ENCODE data around the gene VIM.
"Not testable (repeated sequence)": the region's sequence is repeated elsewhere in the genome, so short reads cannot be mapped to it uniquely, and the experiment has no call there.

The VIM gene

GRCh38 chr10:17233286-17233991, 5.4 kb downstream of the VIM start:
- no peak for DNase-seq

DNA sequence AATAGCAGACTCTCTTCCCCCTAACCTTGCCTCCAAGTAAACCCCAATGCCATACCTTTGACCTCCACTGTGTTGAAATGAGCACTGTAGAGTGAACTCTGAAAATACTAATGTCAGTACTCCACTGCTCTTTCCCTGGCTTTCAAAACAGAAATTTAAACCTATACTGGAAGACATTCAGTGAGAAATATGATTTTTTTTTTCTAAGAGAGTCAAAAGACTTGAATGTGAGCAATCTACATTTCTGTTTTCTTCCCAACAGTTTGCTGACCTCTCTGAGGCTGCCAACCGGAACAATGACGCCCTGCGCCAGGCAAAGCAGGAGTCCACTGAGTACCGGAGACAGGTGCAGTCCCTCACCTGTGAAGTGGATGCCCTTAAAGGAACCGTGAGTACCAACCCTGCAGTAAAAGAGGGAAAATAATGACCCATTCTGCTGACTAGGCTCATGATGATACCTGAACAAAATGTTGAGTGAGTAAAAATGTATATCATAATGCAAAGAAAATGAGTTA, 6.4 kb downstream of the VIM start:
- no peak for DNase-seq

DNA sequence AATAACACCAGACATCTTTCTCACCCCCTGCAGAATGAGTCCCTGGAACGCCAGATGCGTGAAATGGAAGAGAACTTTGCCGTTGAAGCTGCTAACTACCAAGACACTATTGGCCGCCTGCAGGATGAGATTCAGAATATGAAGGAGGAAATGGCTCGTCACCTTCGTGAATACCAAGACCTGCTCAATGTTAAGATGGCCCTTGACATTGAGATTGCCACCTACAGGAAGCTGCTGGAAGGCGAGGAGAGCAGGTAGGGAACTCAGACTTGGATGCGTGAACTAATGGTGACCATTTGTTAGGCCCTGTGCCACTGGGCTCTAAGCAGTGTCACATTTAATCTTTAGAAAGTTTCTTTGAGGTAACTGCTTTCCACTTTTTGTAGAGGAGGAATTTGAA, 7.1 kb downstream of the VIM start:
- DNase-seq = no peak

- DNase-seq = no peak
These were observed 8.6 kb downstream of the VIM start for GRCh38 chr10:17236468-17237148.

- DNase-seq = no peak
These were observed 9.1 kb downstream of the VIM start for GRCh38 chr10:17237149-17237527.

GRCh38 chr10:17237915-17238444, 9.9 kb downstream of the VIM start:
- DNase-seq = no peak

DNA sequence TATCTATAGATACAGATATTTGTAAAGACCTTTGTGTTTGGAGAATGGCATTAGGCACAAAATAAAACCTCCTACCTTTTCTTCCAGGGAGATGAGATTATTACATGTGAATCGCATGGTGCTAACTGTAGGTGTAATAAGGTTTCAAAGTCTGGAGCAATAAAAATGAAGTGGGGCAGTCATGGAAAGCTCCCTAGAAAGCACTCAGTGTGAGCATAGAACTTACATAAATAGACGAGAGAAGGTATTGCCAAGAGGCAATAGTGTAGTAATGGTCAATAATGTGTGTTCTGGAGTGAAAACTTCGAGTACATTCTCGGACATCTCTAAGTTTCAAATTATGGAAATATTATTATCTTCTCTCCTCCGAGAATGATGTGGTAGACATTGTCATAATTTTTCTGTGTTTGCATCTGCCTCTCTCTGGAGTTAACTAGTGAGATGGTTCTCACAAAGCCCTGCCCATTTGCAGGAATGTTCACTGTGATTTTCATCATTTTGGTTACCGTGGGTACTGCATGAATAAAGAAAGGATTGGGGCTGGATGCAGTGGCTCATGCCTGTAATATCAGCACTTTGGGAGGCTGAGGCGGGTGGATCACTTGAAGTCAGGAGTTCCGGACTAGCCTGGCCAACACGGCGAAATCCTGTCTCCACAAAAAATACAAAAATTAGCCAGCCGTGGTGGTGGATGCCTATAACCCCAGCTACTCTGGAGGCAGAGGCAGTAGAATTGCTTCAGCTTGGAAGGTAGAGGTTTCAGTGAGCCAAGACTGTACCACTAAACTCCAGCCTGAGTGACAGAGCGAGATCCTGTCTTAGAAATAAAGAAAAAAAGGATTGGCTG, 10.6 kb downstream of the VIM start:
- DNase-seq = no peak

DNA sequence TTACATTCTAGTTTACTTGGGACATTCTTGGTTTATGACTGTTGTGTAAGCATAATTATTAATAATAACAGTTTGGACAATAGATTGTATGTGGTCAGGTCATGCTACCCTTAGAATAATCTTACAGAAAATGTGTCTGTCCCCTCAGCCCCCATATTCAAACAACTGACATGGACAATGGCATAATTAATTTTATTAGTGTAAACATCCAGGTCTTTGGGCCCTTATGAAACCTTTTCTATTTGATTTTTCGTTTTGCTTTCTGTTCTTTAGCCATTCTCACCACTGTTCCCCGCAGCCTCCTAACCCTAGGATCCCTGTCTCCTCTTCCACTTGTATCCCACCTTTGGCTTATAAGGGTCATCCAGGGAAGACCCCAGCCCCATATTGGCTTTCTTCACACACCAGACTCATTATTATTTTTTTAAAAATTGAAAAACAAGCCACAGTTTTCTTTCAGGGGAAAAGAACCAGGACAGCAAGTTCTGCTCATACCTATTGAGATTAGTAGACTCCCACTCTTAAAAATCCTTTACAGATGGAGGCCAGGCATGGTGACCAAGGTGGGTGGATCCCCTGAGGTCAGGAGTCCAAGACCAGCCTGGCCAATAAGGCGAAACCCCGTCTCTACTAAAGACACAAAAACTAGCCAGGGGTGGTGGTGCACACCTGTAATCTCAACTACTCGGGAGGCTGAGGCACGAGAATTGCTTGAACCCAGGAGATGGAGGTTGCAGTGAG, 11.5 kb downstream of the VIM start:
- no peak for DNase-seq

GRCh38 chr10:17240096-17240495, 12.1 kb downstream of the VIM start:
- no peak for DNase-seq

GRCh38 chr10:17240616-17241015, 12.6 kb downstream of the VIM start:
- no peak for DNase-seq

GRCh38 chr10:17241611-17242333, 13.7 kb downstream of the VIM start:
- no peak for DNase-seq

GRCh38 chr10:17244700-17245365, 16.8 kb downstream of the VIM start:
- no peak for DNase-seq

- no peak for DNase-seq
These were observed 19.2 kb downstream of the VIM start for GRCh38 chr10:17247210-17247609.

GRCh38 chr10:17248964-17249363, 20.9 kb downstream of the VIM start:
- no peak for DNase-seq

GRCh38 chr10:17249820-17250219, 21.8 kb downstream of the VIM start:
- no peak for DNase-seq

DNA sequence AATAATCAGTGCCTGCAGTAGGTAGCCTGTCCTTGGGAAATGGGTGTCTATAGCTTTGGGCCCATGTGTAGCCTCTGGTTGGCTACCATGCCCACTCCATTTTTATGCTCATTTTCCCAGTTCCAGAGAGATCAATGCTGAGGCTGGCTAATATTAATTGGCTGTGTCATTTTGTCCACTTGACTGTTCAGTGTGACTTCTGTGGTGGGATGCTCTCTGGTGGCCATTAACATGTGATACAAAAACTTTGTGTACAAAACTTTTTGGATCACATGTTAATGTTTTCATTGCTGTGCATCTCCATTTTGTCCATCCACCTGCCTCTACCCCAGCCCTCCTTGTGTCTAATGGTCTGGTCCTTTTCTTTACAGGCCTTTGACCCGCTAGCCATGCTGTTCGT, 22.7 kb downstream of the VIM start:
- no peak for DNase-seq

GRCh38 chr10:17254543-17255050, 26.6 kb downstream of the VIM start:
- DNase-seq = not testable (repeated sequence)

- DNase-seq = no peak
These were observed 27.5 kb downstream of the VIM start for GRCh38 chr10:17255512-17255911.

- DNase-seq = no peak
These were observed 28.0 kb downstream of the VIM start for GRCh38 chr10:17256051-17256450.

DNA sequence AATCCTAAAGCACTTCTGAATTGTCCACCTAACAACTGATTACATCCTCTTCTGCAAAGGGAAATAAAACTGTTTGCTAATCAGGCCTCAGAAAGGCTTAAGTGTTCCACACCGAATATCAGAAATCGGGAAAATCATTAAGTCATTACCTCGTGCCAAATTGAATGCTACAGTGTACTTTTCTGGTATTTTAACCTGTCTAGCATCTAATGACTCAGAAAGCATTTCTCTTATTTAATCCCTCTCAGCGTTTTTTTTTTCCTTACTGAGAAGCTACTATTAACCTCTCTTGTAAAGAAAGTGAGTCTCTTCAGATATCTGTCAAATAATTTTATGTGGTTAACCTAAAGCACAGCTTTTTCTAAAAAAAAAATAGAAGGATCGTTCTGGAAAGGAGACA, 28.6 kb downstream of the VIM start:
- no peak for DNase-seq
